GM21717 (cell line): ENCODE results near the gene SSC4D.
A peak's percentile ranks its signal among the peaks of the same experiment; 100 is the strongest.
"Not testable (repeated sequence)": the region's sequence is repeated elsewhere in the genome, so short reads cannot be mapped to it uniquely, and the experiment has no call there.

Experiments used
- ATAC-seq: cut with Tn5 transposase; IDR thresholded peaks from one replicate; pipeline ENCODE4 v1.9.1; 2021; ENCODE audit warnings: mild to moderate bottlenecking, moderate library complexity; ENCODE audit not compliant: unreplicated experiment

The SSC4D gene

DNA sequence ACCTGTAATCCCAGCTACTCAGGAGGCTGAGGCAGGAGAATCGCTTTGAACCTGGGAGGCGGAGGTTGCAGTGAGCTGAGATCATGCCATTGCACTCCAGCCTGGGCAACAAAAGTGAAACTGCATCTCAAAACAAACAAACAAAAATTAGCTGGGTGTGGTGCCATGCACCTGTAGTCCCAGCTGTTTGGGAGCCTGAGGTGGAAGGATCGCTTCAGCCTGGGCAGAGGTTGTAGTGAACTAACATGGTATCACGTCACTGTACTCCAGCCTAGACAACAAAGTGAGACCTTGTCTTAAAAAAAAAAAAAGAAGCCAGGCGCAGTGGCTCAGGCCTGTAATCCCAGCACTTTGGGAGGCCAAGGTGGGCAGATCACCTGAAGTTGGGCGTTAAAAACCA, 21.7 kb downstream of the SSC4D start:
- ATAC-seq: not testable (repeated sequence)

- ATAC-seq: no peak
Measured at GRCh38 chr7:76386691-76387260, 22.7 kb downstream of the SSC4D start.

DNA sequence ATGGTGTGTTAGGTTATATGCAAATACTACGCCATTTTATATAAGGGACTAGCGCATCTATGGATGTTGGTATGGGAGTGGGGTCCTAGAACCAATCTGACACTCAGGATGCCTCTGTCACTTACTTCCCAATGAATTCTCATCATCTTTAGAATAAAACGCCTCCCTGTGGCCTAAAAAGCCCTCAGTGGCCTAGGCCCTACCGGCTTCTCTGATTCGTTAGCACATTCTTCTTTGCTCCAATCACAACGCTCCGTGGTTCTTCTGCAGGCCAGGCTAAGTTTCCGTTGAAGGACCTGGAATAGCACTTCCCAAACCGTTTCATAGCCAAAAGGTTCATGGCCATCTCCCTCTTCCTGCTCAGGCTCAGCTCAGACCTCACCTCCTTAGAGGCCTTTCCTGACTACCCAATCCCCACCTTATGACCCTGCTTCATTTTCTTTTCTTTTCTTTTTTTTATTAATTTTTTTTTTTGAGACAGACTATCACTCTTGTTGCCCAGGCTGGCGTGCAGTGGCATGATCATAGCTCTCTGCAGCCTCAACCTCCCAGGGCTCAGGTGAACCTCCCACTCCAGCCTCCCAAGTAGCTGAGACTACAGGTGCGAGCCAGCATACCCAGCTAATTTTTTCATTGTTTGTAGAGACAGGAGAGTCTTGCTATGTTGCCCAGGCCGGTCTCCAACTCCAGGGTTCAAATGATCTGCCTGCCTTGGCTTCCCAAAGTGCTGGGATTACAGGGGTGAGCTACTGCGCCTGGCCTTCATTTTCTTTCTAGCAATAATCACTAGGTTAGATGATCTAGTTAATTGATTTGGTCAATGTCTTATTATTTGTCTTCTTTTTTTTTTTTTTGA, 26.2 kb downstream of the SSC4D start:
- no peak for ATAC-seq

DNA sequence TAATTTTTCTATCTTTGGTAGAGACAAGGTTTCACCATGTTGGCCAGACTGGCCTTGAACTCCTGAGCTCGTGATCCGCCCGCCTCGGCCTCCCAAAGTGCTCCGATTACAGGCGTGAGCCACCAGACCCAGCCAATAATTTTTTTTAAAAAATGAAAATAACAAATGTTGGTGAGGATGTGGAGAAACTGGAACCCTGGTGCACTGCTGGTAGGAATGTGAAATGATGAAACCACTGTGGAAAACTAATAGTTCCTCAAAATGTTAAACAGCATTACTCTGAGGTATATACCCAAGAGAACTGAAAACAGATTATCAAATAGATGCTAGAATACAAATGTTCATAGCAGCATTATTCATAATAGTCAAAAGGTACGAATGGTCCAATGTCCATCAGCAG, 27.7 kb downstream of the SSC4D start:
- no peak for ATAC-seq

DNA sequence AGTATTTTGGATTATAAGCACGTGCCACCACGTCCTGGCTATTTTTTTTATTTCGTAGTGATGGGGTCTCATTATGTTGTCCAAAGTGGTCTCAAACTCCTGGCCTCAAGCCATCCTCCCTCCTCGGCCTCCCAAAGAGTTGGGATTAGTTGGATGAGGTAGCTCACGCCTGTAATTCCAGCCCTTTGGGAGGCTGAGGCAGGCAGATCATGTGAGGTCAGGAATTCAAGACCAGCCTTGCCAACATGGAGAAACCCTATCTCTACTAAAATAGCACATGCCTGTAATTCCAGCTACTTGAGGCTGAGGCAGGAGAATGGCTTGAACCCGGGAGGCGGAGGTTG, 28.9 kb downstream of the SSC4D start:
- no peak for ATAC-seq

GRCh38 chr7:76377186-76377918, 32.1 kb downstream of the SSC4D start:
- ATAC-seq: no peak

- no peak for ATAC-seq
Measured at GRCh38 chr7:76375251-76375650, 34.2 kb downstream of the SSC4D start.

- no peak for ATAC-seq
Measured at GRCh38 chr7:76372984-76373833, 36.3 kb downstream of the SSC4D start.

DNA sequence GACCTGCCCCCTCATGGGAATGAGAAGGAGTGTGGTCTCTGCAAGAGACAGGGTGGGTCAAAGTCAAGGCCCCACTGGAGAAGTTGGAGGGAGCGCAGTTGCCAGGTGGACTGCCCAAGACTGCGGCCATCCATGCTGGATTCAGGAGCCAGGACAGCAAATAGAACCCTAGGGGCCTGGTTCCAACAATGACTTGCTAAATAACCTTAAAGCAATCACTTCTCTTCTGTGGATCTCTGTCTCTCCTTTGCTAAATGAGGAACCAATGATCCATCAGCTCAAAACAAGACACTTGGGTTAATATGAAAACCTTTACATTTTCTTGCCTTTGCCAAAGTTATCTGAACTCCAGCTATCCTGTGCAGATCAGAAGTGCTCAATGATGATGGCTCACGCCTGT, 38.1 kb downstream of the SSC4D start:
- ATAC-seq: no peak

- no peak for ATAC-seq
Measured at GRCh38 chr7:76369018-76369417, 40.5 kb downstream of the SSC4D start.

DNA sequence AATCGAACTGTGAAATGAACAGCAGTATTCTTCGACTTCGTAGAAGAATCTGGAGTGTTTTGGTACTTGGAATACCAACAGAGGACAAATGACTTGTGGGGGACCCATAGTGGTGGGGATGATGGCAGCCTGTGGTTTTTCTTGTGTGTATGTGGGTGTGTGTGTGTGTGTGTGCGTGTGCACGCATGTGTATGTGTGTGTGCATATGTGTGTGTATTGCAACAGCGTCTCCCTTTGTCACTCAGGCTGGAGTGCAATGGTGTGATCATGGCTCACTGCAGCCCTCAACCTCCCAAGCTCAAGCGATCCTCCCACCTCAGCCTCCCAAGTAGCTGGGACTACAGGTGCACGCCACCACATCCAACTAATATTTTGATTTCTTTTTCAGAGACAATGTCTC, 41.3 kb downstream of the SSC4D start:
- ATAC-seq: no peak

DNA sequence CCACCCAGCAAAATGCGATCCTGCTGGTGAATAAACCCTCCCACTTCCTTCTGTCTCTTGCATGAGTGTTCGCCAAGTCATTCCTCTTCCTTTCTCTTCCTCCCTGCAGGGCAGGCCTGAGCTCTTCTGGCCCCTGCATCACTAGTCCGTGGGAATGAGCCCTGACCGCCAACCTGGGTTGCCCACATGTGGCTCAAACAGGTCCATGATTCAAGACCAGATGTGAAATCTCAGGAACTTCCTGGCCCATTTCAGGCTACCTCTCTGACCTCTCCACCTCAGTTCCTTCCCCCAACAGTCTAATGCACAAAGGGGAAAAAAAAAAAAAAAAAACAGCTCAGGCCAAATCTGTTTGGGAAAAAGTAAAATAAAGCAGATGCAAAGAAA, 45.3 kb downstream of the SSC4D start:
- ATAC-seq: no peak

DNA sequence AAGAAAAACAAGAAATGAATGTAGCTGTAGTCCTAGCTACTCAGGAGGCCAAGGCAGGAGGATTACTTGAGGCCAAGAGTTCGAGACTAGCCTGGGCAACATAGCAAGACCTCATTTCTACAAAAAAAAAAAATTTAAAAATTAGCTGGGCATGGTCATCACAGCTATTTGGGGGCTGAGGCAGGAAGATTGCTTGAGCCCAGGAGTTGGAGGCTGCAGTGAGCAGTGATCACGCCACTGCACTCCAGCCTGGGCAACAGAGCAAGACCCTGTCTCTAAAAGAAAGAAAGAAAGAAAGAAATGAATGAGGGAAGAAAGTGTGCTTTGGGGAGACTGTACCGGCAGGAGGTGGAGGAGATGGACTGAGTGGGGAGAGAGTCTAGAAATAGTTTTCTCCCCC, 45.7 kb downstream of the SSC4D start:
- not testable (repeated sequence) for ATAC-seq

DNA sequence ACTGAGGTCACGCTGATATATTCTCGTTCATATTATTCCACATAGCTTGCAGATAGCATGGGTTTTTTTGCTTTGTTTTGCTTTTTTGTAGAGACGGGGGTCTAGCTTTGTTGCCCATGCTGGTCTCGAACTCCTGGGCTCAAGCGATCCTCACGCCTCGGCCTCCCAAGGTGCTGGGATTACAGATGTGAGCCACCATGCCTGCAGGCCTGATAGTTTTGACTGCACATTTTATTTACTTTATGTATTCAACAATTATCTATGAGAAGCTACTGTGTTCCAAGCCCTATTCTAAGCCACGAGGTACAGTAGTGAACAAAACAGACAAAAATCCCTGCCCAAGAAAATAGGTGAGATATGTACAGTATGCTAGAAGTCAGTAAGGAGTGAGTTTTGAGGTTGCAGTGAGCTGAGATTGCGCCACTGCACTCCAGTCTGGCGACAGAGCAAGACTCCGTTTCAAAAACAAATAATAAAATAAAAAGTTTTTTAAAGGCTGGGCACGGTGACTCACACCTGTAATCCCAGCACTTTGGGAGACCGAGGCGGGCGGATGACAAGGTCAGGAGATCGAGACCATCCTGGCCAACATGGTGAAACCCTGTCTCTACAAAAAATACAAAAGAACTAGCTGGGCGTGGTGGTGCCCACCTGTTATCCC, 49.4 kb downstream of the SSC4D start:
- no peak for ATAC-seq

- peak; percentile 92 for ATAC-seq
Measured at GRCh38 chr7:76359111-76359977, 50.2 kb downstream of the SSC4D start.

GRCh38 chr7:76358481-76359110, 50.9 kb downstream of the SSC4D start, which contains the start of gene YWHAG:
YWHAG (minus strand) TSS chr7:76358991; CDS start chr7:76358808, 183 bp downstream.
- peak; percentile 65 for ATAC-seq

DNA sequence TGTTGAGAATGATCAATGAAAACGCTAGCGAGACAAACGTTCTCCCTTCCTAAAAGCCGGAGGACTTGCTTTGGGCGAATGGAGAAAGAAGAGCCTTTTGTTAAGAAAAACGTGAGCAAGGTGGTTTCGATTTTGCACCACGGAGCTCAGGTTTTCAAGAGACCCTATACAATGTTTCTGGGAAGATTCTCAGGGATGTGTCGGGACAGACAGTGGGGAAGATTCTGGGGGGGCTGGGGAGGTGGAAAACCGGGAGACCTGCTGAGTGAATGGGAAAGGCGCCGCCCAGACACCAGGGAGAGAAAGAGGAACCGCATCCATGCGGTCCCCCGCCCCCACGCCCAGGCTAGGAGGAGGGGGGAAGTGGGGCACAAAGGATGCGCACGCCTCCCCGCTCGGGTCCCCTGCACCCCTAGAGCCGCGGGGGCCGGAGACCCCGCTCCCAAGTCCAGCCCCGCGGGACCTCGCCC, 51.5 kb downstream of the SSC4D start:
- ATAC-seq: peak; percentile 22

GRCh38 chr7:76357475-76358010, 52.0 kb downstream of the SSC4D start:
- no peak for ATAC-seq

DNA sequence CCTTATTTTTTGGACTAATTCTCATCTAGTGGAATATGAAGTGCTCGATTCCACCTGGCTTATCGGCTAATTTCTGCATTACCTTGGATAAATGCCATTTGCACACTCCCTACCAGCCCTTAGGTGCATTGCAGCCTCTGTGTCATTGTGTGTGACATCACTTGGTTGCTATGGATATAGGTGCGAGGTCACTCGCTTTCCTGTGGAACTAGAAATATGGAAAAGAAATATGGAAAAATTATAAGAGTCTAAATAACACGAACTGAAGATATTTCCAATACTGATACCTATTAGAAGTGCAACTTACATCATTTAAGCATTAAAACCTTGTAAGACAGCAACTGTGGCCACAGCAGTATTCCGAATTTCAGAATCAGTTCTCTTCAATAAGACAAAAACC, 52.7 kb downstream of the SSC4D start:
- no peak for ATAC-seq
